IMR-90 (cell line): Measurements from ENCODE around the gene GABRB3. TPM values are rescaled to one million over a fixed set of nuclear protein-coding genes. Genes with fewer than 3 reads are reported as not detected.

Experiments
- ATAC-seq: fragments of 200-7000 bp; cut with Tn5 transposase; 2 replicates; pipeline ENCODE4 v1.9.1; 2020; ENCODE audit warnings: low read depth, mild to moderate bottlenecking, moderate library complexity
- BruUV-seq: library from RNA; stranded (reverse); fragments of 400-500 nt; replicated peaks from 2 replicates; lab custom pipeline; 2021; lab: Mats Ljungman, UMichigan
- CTCF ChIA-PET: fragments of 300-600 bp; formaldehyde crosslinking; extraction: SDS; loops from one replicate; lab custom pipeline; 2021; ENCODE audit warnings: antibody characterized with exemption; lab: Yijun Ruan, JAX
- POLR2A ChIA-PET: fragments of 300-600 bp; sonication (Branson Sonifier 250); formaldehyde crosslinking; loops from one replicate; lab custom pipeline; 2022; ENCODE audit warnings: antibody characterized with exemption; ENCODE audit not compliant: unreplicated experiment; lab: Charles Lee
- DNase-seq: peaks from one replicate; pipeline ENCODE4 v3.0.0; 2013
- H2AFZ ChIP-seq: replicated peaks from 2 replicates; pipeline ENCODE3; 2013; ENCODE audit warnings: low read length, mild to moderate bottlenecking; ENCODE audit not compliant: poor library complexity
- H2AK5ac ChIP-seq: 2 replicates; pipeline ENCODE4 v1.6.1; 2013; ENCODE audit warnings: low read depth, low read length, inconsistent platforms
- H2AK9ac ChIP-seq: replicated peaks from 2 replicates; pipeline ENCODE3; 2013; ENCODE audit warnings: mild to moderate bottlenecking, low read depth, low read length, moderate library complexity; ENCODE audit not compliant: poor library complexity
- H2BK120ac ChIP-seq: 2 replicates; pipeline ENCODE4 v1.6.1; 2013; ENCODE audit warnings: low read depth, low read length, inconsistent platforms
- H2BK15ac ChIP-seq: 3 replicates; pipeline ENCODE4 v1.6.1; 2013; ENCODE audit warnings: low read depth, low read length, inconsistent platforms
- H2BK20ac ChIP-seq: 2 replicates; pipeline ENCODE4 v1.6.1; 2013; ENCODE audit warnings: low read depth, mild to moderate bottlenecking, inconsistent platforms, low read length, moderate library complexity
- H2BK5ac ChIP-seq: 2 replicates; pipeline ENCODE4 v1.6.1; 2013; ENCODE audit warnings: mild to moderate bottlenecking, low read depth, low read length, inconsistent platforms; ENCODE audit not compliant: poor library complexity, severe bottlenecking
- H3K14ac ChIP-seq: replicated peaks from 2 replicates; pipeline ENCODE4 v1.6.1; 2013; ENCODE audit warnings: low read depth, low read length, inconsistent platforms
- H3K18ac ChIP-seq: 2 replicates; pipeline ENCODE4 v1.6.1; 2013; ENCODE audit warnings: low read depth, low read length, control low read depth
- H3K23ac ChIP-seq: 2 replicates; pipeline ENCODE4 v1.6.1; 2013; ENCODE audit warnings: low read depth, low read length, inconsistent platforms
- H3K27ac ChIP-seq: 2 replicates; pipeline ENCODE4 v1.5.1; 2013; ENCODE audit warnings: mild to moderate bottlenecking, control low read depth, low read length; ENCODE audit not compliant: insufficient read depth
- H3K27me3 ChIP-seq: 2 replicates; pipeline ENCODE4 v1.6.1; 2013; ENCODE audit warnings: low read length; ENCODE audit not compliant: control insufficient read depth, insufficient read depth
- H3K36me3 ChIP-seq: 2 replicates; pipeline ENCODE4 v1.6.1; 2013; ENCODE audit warnings: low read length, mixed read lengths; ENCODE audit not compliant: control insufficient read depth, insufficient read depth
- H3K4ac ChIP-seq: 2 replicates; pipeline ENCODE4 v1.6.1; 2013; ENCODE audit warnings: low read depth, low read length, inconsistent platforms
- H3K4me1 ChIP-seq: 2 replicates; pipeline ENCODE4 v1.6.1; 2013; ENCODE audit warnings: low read length, mixed read lengths; ENCODE audit not compliant: control insufficient read depth, insufficient read depth
- H3K4me2 ChIP-seq: 2 replicates; pipeline ENCODE4 v1.6.1; 2013; ENCODE audit warnings: low read depth, mild to moderate bottlenecking, control low read depth, low read length, moderate library complexity
- H3K4me3 ChIP-seq: 2 replicates; pipeline ENCODE4 v1.5.1; 2013; ENCODE audit warnings: low read depth, mild to moderate bottlenecking, control low read depth, low read length, moderate library complexity; ENCODE audit not compliant: insufficient read depth
- H3K56ac ChIP-seq: 2 replicates; pipeline ENCODE4 v1.6.1; 2013; ENCODE audit warnings: low read length, inconsistent platforms; ENCODE audit not compliant: insufficient read depth; ENCODE audit errors: extremely low read depth
- H3K79me1 ChIP-seq, 2 experiments: 2 replicates each; pipeline ENCODE4 v1.6.1; 2013; ENCODE audit warnings: low read length in 2 of 2, inconsistent platforms in 1 of 2, low read depth in 1 of 2
- H3K9ac ChIP-seq: 2 replicates; pipeline ENCODE4 v1.6.1; 2013; ENCODE audit warnings: low read depth, low read length, control low read depth
- H3K9me1 ChIP-seq: 2 replicates; pipeline ENCODE4 v1.6.1; 2013; ENCODE audit warnings: low read length, inconsistent platforms; ENCODE audit not compliant: insufficient read depth
- H3K9me3 ChIP-seq: 2 replicates; pipeline ENCODE4 v1.6.1; 2013; ENCODE audit warnings: low read length; ENCODE audit not compliant: control insufficient read depth, insufficient read depth
- H4K20me1 ChIP-seq: 2 replicates; pipeline ENCODE4 v1.6.1; 2013; ENCODE audit warnings: low read length, inconsistent platforms; ENCODE audit not compliant: insufficient read depth
- H4K5ac ChIP-seq: 2 replicates; pipeline ENCODE4 v1.6.1; 2013; ENCODE audit warnings: mild to moderate bottlenecking, low read depth, low read length, control low read depth
- H4K8ac ChIP-seq, 2 experiments: 2 replicates each; pipeline ENCODE4 v1.6.1; 2013; ENCODE audit warnings: low read depth in 2 of 2, low read length in 2 of 2, control low read depth in 1 of 2, inconsistent platforms in 1 of 2
- H4K91ac ChIP-seq: 2 replicates; pipeline ENCODE4 v1.6.1; 2013; ENCODE audit warnings: low read depth, low read length, inconsistent platforms; ENCODE audit not compliant: insufficient read depth
- BHLHE40 ChIP-seq: fragments of 150-350 bp; IDR thresholded peaks from 2 replicates; pipeline ENCODE4 v1.6.1; 2016; ENCODE audit warnings: mild to moderate bottlenecking, low read depth, low read length
- CEBPB ChIP-seq: IDR thresholded peaks from 2 replicates; pipeline ENCODE4 v1.6.1; 2012; ENCODE audit warnings: low read depth, low read length, improper control_type of control experiment
- CHD1 ChIP-seq: IDR thresholded peaks from 2 replicates; pipeline ENCODE4 v1.6.1; 2012; ENCODE audit warnings: low read depth, low read length, improper control_type of control experiment
- FOS ChIP-seq: fragments of 150-350 bp; IDR thresholded peaks from 2 replicates; pipeline ENCODE4 v1.6.1; 2016; ENCODE audit warnings: low read depth, low read length
- MXI1 ChIP-seq: IDR thresholded peaks from 2 replicates; pipeline ENCODE4 v1.6.1; 2012; ENCODE audit warnings: low read depth, mild to moderate bottlenecking, low read length, moderate library complexity, borderline replicate concordance
- NFE2L2 ChIP-seq: fragments of 150-350 bp; IDR thresholded peaks from 2 replicates; pipeline ENCODE4 v1.6.1; 2016; ENCODE audit warnings: low read depth, mild to moderate bottlenecking, low read length
- POLR2A ChIP-seq: IDR thresholded peaks from 2 replicates; pipeline ENCODE4 v1.6.1; 2012; ENCODE audit warnings: mild to moderate bottlenecking, low read depth, low read length
- RAD21 ChIP-seq: IDR thresholded peaks from 2 replicates; pipeline ENCODE4 v1.6.1; 2012; ENCODE audit warnings: low read length, improper control_type of control experiment
- RCOR1 ChIP-seq: IDR thresholded peaks from 2 replicates; pipeline ENCODE4 v1.6.1; 2012; ENCODE audit warnings: mild to moderate bottlenecking, low read length, improper control_type of control experiment; ENCODE audit not compliant: insufficient replicate concordance
- RFX5 ChIP-seq: IDR thresholded peaks from 2 replicates; pipeline ENCODE4 v1.8.0; 2012; ENCODE audit warnings: low read depth, mild to moderate bottlenecking, low read length, moderate library complexity
- SMC3 ChIP-seq: fragments of 150-350 bp; IDR thresholded peaks from 2 replicates; pipeline ENCODE4 v1.6.1; 2016; ENCODE audit warnings: low read depth, mild to moderate bottlenecking, antibody characterized with exemption, low read length, moderate library complexity
- USF2 ChIP-seq: fragments of 150-350 bp; IDR thresholded peaks from 2 replicates; pipeline ENCODE4 v1.6.1; 2017; ENCODE audit warnings: mild to moderate bottlenecking, antibody characterized with exemption, low read length, low read depth
- WGBS, 2 experiments: methylation state at CpG; one replicate each; pipeline versions ENCODE4 v1.1.5 to v1.1.7; 2013; ENCODE audit warnings: missing lambda C conversion rate in 2 of 2; ENCODE audit not compliant: insufficient read length in 1 of 2; ENCODE audit errors: extremely low coverage in 2 of 2; 5-methylcytosine and 5-hydroxymethylcytosine counted together
- dilution Hi-C: fragments of 300-500 bp; cut with HindIII; formaldehyde crosslinking; loops from one replicate; pipeline ENCODE4 v1.14.3; 2018; ENCODE audit warnings: low sequenced_read_pairs; ENCODE audit not compliant: unreplicated experiment
- in situ Hi-C: fragments of 300-500 bp; cut with MboI; formaldehyde crosslinking; loops from 3 replicates; pipeline ENCODE4 v1.14.3; 2019; ENCODE audit warnings: low sequenced_read_pairs, inconsistent platforms, mixed read lengths
- intact Hi-C: fragments of 100-400 bp; cut with micrococcal nuclease; formaldehyde crosslinking; loops from 2 replicates; pipeline ENCODE4 v1.10.0; 2022
- polyA plus RNA-seq, 3 experiments: library from polyadenylated mRNA; depleted of rRNA; stranded (reverse); fragments of >200 nt; gene quantifications; 2 replicates each; pipeline ENCODE4 v1.2.3, GENCODE V29; 2012; ENCODE audit warnings: low replicate concordance in 1 of 3
- total RNA-seq: library from RNA; depleted of rRNA; stranded (reverse); fragments of >200 nt; gene quantifications from 2 replicates; pipeline ENCODE4 v1.2.3, GENCODE V29; 2012
- TF ChIP-seq, protein P1 (sequence below): conservative IDR thresholded peaks from 2 replicates; pipeline ENCODE4 v1.5.1; 2012; ENCODE audit warnings: mild to moderate bottlenecking, low read depth, low read length, improper control_type of control experiment
- TF ChIP-seq, protein P2 (sequence below): fragments of 150-350 bp; IDR thresholded peaks from 2 replicates; pipeline ENCODE4 v1.6.1; 2016; ENCODE audit warnings: low read depth, mild to moderate bottlenecking, low read length, moderate library complexity, borderline replicate concordance

The GABRB3 gene
- total and polyA plus RNA-seq, 2 of the 4 experiments (the other 2 are of a cell fraction), result 0.36 to 0.54 TPM

DNA sequence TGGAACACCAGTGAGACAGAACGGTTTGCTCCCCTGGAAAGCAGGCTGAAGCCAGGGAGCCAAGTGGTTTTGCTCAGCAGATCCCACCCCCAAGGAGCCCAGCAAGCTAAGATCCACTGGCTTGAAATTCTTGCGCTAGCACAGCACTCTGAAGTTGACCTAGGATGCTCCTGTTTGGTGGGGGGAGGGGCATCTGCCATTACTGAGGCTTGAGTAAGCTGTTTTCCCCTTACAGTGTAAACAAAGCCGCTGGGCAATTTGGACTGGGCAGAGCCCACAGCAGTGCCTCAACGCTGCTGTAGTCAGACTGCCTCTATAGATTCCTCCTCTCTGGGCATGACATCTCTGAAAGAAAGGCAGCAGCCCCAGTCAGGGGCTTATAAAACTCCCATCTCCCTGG lies 241.4 kb downstream of the GABRB3 start:
- dilution Hi-C loops, result no loop called here
- no TSS peak for BruUV-seq

More for the DNA sequence above, 241.4 kb downstream of the GABRB3 start:
- H3K23ac ChIP-seq, result no peak overlapping the region
- no peak overlapping the region for H2AK5ac ChIP-seq
- no peaks in the 10 kb centered on the region for H4K20me1 ChIP-seq
- H3K4me3 ChIP-seq, result no peak overlapping the region
- H4K8ac ChIP-seq, result no peak overlapping the region
- WGBS, 2 experiments, result no CpG with 5 or more reads among the region's 4 CpGs
- H2BK20ac ChIP-seq, result no peak overlapping the region
- H2BK120ac ChIP-seq, result no peak overlapping the region
- ATAC-seq (no peak), DNase-seq (no peak)
- no peak overlapping the region for H3K14ac ChIP-seq
- ChIA-PET POLR2A (no interaction called here), CTCF (no interaction called here)
- no peak overlapping the region for H3K9ac ChIP-seq
- no peak overlapping the region for H3K27ac ChIP-seq
- no peak overlapping the region for H3K4ac ChIP-seq
- H3K27me3 ChIP-seq, result no peaks in the 10 kb centered on the region
- H3K18ac ChIP-seq, result no peak overlapping the region
- H3K56ac ChIP-seq, result no peak overlapping the region
- no peak overlapping the region for H2AK9ac ChIP-seq
- no peak overlapping the region for H2BK15ac ChIP-seq
- in situ Hi-C loops (no loop called here), intact Hi-C loops (no loop called here)
- H3K4me2 ChIP-seq, result no peak overlapping the region
- H2BK5ac ChIP-seq, result no peak overlapping the region
- TF ChIP-seq RAD21 (no peak), POLR2A (no peak), USF2 (no peak), MXI1 (no peak), SMC3 (no peak), CEBPB (no peak), CHD1 (no peak), NFE2L2 (no peak), RCOR1 (no peak), FOS (no peak), RFX5 (no peak), BHLHE40 (no peak)
- TF ChIP-seq, protein P1, sequence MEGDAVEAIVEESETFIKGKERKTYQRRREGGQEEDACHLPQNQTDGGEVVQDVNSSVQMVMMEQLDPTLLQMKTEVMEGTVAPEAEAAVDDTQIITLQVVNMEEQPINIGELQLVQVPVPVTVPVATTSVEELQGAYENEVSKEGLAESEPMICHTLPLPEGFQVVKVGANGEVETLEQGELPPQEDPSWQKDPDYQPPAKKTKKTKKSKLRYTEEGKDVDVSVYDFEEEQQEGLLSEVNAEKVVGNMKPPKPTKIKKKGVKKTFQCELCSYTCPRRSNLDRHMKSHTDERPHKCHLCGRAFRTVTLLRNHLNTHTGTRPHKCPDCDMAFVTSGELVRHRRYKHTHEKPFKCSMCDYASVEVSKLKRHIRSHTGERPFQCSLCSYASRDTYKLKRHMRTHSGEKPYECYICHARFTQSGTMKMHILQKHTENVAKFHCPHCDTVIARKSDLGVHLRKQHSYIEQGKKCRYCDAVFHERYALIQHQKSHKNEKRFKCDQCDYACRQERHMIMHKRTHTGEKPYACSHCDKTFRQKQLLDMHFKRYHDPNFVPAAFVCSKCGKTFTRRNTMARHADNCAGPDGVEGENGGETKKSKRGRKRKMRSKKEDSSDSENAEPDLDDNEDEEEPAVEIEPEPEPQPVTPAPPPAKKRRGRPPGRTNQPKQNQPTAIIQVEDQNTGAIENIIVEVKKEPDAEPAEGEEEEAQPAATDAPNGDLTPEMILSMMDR, result no peak
- TF ChIP-seq, protein P2, sequence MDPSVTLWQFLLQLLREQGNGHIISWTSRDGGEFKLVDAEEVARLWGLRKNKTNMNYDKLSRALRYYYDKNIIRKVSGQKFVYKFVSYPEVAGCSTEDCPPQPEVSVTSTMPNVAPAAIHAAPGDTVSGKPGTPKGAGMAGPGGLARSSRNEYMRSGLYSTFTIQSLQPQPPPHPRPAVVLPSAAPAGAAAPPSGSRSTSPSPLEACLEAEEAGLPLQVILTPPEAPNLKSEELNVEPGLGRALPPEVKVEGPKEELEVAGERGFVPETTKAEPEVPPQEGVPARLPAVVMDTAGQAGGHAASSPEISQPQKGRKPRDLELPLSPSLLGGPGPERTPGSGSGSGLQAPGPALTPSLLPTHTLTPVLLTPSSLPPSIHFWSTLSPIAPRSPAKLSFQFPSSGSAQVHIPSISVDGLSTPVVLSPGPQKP, result no peak
- no peaks in the 10 kb centered on the region for H3K79me1 ChIP-seq
- H2AFZ ChIP-seq, result no peak overlapping the region
- H3K4me1 ChIP-seq, result no peaks in the 10 kb centered on the region
- peaks cover 5% of the 10 kb centered on the region; the same call in 1 of the 2 replicates for H3K9me3 ChIP-seq
- H3K36me3 ChIP-seq, result no peaks in the 10 kb centered on the region
- no peaks in the 10 kb centered on the region for H3K9me1 ChIP-seq
- H4K5ac ChIP-seq, result no peak overlapping the region
- no peak overlapping the region for H4K91ac ChIP-seq
